Measurements from ENCODE around the gene NAA25. TPM values are rescaled to one million over a fixed set of nuclear protein-coding genes. Genes with fewer than 3 reads are reported as not detected.

NAA25 gene
- total RNA-seq, result 10 to 100 TPM; 27.5 to 31.2 TPM

DNA sequence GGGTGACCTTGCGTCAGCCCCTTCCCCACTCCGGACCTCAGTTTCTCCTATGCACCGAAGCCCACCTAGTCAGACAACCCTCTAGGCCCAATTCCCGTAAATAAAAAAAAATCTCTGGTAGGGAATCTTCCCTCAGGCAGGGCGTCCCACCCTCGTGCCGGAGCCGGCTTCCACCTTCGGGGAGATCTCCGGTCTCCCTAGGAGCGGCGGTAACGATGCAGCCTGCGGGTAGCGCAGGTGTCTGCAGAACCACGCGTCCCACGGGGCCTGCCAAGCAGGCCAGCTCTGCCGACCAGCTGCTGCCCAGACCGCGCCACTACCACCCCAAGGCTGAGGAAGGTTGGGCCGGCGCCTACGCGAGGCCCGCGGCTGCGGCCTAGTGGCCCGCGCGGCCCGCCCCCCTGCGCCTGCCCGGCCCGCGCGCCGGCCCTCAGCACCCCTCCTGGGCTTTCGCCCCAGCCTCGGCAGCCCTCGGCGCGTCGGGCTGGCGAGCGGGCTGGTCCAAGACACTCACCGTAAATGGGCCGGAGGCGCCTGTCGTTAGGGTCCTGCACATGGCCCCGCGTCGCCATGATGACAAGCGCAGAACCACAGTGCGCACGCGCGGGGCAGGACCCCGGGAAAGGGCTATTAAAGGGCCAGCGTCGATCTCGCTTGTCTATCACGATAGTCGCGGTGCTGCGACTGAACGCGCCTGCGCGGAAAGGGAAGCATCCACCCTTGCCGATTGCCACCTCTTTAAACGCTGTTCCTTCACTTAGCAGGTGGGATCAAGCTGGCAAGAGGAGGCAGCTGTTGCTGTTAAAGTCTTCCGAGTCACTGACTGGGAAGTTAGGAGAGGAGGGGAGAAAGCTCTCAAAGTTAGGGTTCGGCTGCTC, at the start of gene NAA25:
Gene NAA25, minus strand, starts transcription at position 582 of the 878 bp plus-strand sequence. Its CDS starts 10 bp downstream, at position 572.
- DNase-seq, result peak; percentile 92
- POLR2A ChIA-PET, result interaction anchor here (0.7 to 11.2 kb wide), 12 partner anchors 12 to 870 kb away, joined by 3 to 146 read pairs (median 5); partner anchors contain the start of genes MAPKAPK5 and TRAFD1
- peaks cover 32% of the 10 kb centered on the region for H3K36me3 Mint-ChIP-seq (ENCODE audit: low read depth)
- H3K27me3 Mint-ChIP-seq (ENCODE audit: low read depth), result no peaks in the 10 kb centered on the region
- no peaks in the 10 kb centered on the region for H3K9me3 Mint-ChIP-seq (ENCODE audit: insufficient read depth)
- peaks cover 46% of the 10 kb centered on the region for H3K4me1 Mint-ChIP-seq (ENCODE audit: low read depth)
- H3K27ac Mint-ChIP-seq, result peak within 1 kb of the TSS; percentile 98
- ATAC-seq, result peak; percentile 86
- H3K4me3 Mint-ChIP-seq, result peak within 1 kb of the TSS; percentile 96
- CTCF ChIA-PET, result interaction anchor here (0.9 to 4.1 kb wide), 5 partner anchors 10 to 113 kb away, joined by 3 to 26 read pairs (median 19); partner anchors contain the start of gene TRAFD1

DNA sequence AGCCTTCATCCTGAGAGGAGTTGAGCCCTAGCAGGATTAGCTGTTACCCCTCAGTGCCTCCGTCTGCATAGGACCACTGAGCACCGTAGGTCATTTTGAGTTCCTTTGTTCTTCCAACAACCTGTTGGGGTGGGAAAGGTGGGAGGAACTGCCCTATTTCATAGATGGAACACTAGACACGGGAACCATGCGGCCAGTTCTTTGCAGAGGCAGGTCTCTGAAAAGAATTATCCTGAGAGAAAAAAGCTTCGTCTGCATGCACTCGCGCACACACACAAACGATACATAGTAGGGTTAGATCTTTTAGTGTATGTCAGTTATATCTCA, 45.3 kb upstream of the NAA25 start:
- H3K36me3 Mint-ChIP-seq (ENCODE audit: low read depth), result peaks cover 75% of the 10 kb centered on the region
- H3K27me3 Mint-ChIP-seq (ENCODE audit: low read depth), result no peaks in the 10 kb centered on the region
- H3K4me1 Mint-ChIP-seq (ENCODE audit: low read depth), result peaks cover 18% of the 10 kb centered on the region
- ATAC-seq (no peak), DNase-seq (no peak)
- ChIA-PET POLR2A (no interaction called here), CTCF (interaction anchor here (1.5 kb wide), 1 partner anchor 44 kb away, joined by 4 read pairs; no protein-coding TSS in a partner anchor)
- H3K9me3 Mint-ChIP-seq (ENCODE audit: insufficient read depth), result peaks cover 6% of the 10 kb centered on the region
- no peak overlapping the region for H3K4me3 Mint-ChIP-seq
- no peak overlapping the region for H3K27ac Mint-ChIP-seq

DNA sequence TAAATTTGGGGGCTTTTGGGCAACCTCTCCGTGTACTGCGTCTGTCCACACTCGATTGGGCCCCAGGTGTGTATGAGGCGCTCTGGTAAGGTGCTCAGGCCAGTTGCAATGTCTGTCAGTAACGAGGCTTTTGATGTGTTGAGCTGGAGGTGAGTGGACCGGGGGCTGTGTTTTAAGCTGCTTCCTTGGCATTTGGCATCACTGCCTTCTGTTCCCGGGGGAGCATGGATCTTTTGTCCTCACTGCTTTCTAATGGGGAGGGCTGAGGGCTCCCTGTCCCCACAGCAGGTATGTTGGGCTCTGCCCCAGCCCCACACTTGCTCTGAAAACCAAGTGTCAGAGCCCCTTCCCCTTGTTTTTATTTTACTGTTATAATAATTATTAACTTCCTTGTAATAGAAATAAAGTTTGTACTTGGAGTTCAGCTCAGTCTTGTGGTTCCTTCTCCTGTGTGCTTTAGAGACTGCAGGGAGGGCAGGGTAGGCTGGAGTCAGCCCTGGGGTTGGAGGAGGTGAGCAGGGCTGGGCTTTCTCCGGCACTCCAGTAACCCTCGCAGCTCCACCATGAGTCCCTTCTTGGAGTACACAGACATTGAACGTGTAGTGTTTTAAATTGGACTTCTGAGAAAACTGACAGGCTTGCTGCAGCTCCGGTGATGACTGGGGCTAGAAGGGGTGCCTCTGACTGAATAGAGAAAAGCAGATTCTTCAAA, 44.8 kb upstream of the NAA25 start:
- H3K4me3 Mint-ChIP-seq, result no peak overlapping the region
- peaks cover 6% of the 10 kb centered on the region for H3K9me3 Mint-ChIP-seq (ENCODE audit: insufficient read depth)
- ChIA-PET CTCF (interaction anchor here (1.5 kb wide), 1 partner anchor 45 kb away, joined by 4 read pairs; no protein-coding TSS in a partner anchor), POLR2A (interaction anchor here (1.0 kb wide), 1 partner anchor 21 kb away, joined by 4 read pairs; no protein-coding TSS in a partner anchor)
- peaks cover 13% of the 10 kb centered on the region for H3K4me1 Mint-ChIP-seq (ENCODE audit: low read depth)
- H3K27me3 Mint-ChIP-seq (ENCODE audit: low read depth), result no peaks in the 10 kb centered on the region
- DNase-seq (no peak), ATAC-seq (no peak)
- H3K36me3 Mint-ChIP-seq (ENCODE audit: low read depth), result peaks cover 75% of the 10 kb centered on the region
- peak overlapping the region; percentile 62 for H3K27ac Mint-ChIP-seq

DNA sequence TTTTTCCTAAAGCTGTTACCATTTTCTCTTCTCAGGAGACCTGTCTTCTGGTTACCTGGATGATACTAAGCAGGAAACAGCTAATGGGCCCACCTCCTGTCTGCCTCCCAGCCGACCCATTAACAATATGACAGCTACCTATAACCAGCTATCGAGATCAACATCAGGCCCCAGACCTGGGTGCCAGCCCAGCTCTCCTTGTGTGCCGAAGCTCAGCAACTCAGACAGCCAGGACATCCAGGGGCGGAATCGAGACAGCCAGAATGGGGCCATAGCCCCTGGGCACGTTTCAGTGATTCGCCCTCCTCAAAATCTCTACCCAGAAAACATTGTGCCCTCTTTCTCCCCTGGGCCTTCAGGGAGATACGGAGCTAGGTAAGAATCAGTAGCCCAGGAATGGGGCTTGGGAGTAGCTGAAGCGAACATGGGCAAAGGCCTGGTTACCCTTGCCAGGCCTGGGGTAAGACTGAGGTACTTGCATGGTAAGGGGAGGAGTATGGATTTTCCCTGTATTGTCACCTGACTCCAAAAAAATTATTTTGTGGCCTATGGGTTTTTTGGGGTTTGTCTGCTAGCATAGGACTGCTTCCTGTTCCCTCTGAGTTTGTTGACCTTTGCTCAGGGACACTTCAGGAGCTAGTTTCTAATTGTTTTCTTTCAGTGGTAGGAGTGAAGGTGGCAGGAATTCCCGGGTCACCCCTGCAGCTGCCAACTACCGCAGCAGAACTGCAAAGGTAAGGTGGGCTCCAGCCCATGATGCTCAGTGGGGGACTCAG, 43.4 kb upstream of the NAA25 start:
- no peak for ATAC-seq
- H3K27ac Mint-ChIP-seq, result no peak overlapping the region

DNA sequence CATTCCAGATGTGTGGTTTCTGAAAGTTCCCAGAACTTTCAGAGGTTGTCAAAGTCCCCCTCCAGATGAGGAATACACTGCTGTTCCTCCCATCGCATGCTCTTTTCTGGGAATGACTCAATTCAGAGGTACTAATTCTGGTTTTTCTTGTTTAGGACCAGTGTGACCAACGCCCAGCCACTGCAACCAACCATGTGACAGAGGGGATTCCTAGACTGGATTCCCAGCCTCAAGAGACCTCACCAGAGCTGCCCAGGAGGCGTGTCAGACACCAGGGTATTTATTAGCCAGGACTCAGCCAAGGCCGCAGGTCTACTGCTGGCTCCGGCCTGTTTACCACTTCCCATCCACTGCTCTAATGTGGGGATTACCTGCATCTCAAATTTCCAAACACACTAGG, 41.0 kb upstream of the NAA25 start:
- Mint-ChIP-seq H3K9me3 (ENCODE audit: insufficient read depth) (no peaks in the 10 kb centered on the region), H3K27ac (no peak overlapping the region), H3K36me3 (ENCODE audit: low read depth) (peaks cover 66% of the 10 kb centered on the region), H3K4me3 (no peak overlapping the region), H3K4me1 (ENCODE audit: low read depth) (no peaks in the 10 kb centered on the region), H3K27me3 (ENCODE audit: low read depth) (no peaks in the 10 kb centered on the region)
- ATAC-seq (no peak), DNase-seq (no peak)
- POLR2A ChIA-PET, result no interaction called here
- CTCF ChIA-PET, result no interaction called here

More for the DNA sequence above, 43.4 kb upstream of the NAA25 start:
- H3K9me3 Mint-ChIP-seq (ENCODE audit: insufficient read depth), result no peaks in the 10 kb centered on the region
- H3K4me3 Mint-ChIP-seq, result no peak overlapping the region
- ChIA-PET CTCF (interaction anchor here (0.8 kb wide), 1 partner anchor 19 kb away, joined by 5 read pairs; no protein-coding TSS in a partner anchor), POLR2A (interaction anchor here (1.1 kb wide), 1 partner anchor 132 kb away, joined by 3 read pairs; no protein-coding TSS in a partner anchor)
- no peaks in the 10 kb centered on the region for H3K27me3 Mint-ChIP-seq (ENCODE audit: low read depth)
- no peak for DNase-seq
- no peaks in the 10 kb centered on the region for H3K4me1 Mint-ChIP-seq (ENCODE audit: low read depth)
- peaks cover 69% of the 10 kb centered on the region for H3K36me3 Mint-ChIP-seq (ENCODE audit: low read depth)

DNA sequence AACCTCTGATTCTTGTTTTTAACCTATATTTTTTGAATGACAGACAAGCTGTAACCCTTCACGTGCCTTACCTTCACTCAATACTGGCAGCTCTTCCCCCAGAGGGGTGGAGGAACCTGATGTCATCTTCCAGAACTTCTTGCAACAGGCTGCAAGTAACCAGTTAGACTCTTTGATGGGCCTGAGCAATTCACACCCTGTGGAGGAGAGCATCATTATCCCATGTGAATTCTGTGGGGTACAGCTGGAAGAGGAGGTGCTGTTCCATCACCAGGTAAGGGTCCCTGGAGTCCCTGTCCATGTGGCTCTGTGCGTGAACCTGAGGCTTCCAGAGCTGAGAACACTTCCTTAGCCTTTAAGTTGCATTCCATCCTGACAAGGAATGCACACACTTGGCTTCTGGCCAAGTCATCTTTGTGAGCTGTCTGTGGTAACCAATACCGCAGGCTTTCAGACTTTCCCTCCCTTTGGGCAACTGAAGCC, 39.5 kb upstream of the NAA25 start:
- ChIA-PET POLR2A (interaction anchor here (0.9 kb wide), 1 partner anchor 23 kb away, joined by 3 read pairs; the partner anchor contains the start of gene TRAFD1), CTCF (no interaction called here)
- ATAC-seq (no peak), DNase-seq (no peak)
- H3K27ac Mint-ChIP-seq, result no peak overlapping the region
- peaks cover 62% of the 10 kb centered on the region for H3K36me3 Mint-ChIP-seq (ENCODE audit: low read depth)
- no peaks in the 10 kb centered on the region for H3K9me3 Mint-ChIP-seq (ENCODE audit: insufficient read depth)
- no peak overlapping the region for H3K4me3 Mint-ChIP-seq
- no peaks in the 10 kb centered on the region for H3K4me1 Mint-ChIP-seq (ENCODE audit: low read depth)
- H3K27me3 Mint-ChIP-seq (ENCODE audit: low read depth), result no peaks in the 10 kb centered on the region

DNA sequence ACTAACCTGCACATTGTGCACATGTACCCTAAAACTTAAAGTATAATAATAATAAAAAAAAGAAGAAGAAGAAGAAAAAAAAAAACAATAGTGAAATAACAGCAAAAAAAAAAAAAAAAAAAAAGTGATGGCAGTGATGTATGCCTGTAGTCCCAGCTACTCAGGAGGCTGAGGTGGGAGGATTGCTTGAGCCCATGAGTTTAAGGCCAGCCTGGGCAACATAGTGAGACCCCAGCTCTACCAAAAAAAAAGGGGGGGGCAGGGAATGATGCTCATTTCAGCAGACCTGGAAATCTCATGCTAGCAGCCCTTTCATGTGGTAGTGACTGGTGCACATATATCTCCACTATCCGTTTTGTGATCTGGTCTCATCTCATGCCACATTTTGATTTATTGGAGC, 37.5 kb upstream of the NAA25 start:
- no peaks in the 10 kb centered on the region for H3K4me1 Mint-ChIP-seq (ENCODE audit: low read depth)
- no peaks in the 10 kb centered on the region for H3K27me3 Mint-ChIP-seq (ENCODE audit: low read depth)
- peak overlapping the region; percentile 2 for H3K27ac Mint-ChIP-seq
- DNase-seq, result no peak
- no peaks in the 10 kb centered on the region for H3K9me3 Mint-ChIP-seq (ENCODE audit: insufficient read depth)
- CTCF ChIA-PET, result no interaction called here
- H3K4me3 Mint-ChIP-seq, result no peak overlapping the region
- no peak for ATAC-seq
- POLR2A ChIA-PET, result no interaction called here
- H3K36me3 Mint-ChIP-seq (ENCODE audit: low read depth), result peaks cover 57% of the 10 kb centered on the region

DNA sequence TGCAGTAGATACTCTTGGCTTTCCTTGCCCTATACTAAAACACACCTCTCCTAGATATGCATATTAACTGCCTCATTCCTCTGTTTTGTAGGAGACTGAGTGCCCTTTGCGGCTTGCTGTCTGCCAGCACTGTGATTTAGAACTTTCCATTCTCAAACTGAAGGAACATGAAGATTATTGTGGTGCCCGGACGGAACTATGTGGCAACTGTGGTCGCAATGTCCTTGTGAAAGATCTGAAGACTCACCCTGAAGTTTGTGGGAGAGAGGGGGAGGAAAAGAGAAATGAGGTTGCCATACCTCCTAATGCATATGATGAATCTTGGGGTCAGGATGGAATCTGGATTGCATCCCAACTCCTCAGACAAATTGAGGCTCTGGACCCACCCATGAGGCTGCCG, 32.1 kb upstream of the NAA25 start:
- no peak for DNase-seq
- H3K4me3 Mint-ChIP-seq, result no peak overlapping the region
- no peak for ATAC-seq
- H3K27ac Mint-ChIP-seq, result peak overlapping the region; percentile 1
- H3K27me3 Mint-ChIP-seq (ENCODE audit: low read depth), result no peaks in the 10 kb centered on the region
- no peaks in the 10 kb centered on the region for H3K9me3 Mint-ChIP-seq (ENCODE audit: insufficient read depth)
- ChIA-PET POLR2A (no interaction called here), CTCF (no interaction called here)
- H3K36me3 Mint-ChIP-seq (ENCODE audit: low read depth), result peaks cover 45% of the 10 kb centered on the region
- H3K4me1 Mint-ChIP-seq (ENCODE audit: low read depth), result no peaks in the 10 kb centered on the region

DNA sequence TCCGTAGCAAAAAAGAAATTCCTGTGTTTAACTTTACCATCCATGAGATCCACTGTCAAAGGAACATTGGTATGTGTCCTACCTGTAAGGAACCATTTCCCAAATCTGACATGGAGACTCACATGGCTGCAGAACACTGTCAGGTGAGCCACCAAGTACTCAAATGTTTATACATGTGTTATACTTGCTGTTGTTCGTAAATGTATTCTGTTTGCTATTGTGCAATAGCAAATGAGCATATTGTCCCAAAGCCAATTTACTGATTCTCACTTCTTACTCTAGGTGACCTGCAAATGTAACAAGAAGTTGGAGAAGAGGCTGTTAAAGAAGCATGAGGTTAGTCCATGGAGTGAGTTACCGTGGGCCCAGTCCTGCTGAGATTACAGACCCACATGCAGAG, 26.1 kb upstream of the NAA25 start:
- CTCF ChIA-PET, result no interaction called here
- H3K36me3 Mint-ChIP-seq (ENCODE audit: low read depth), result peaks cover 34% of the 10 kb centered on the region
- POLR2A ChIA-PET, result no interaction called here

DNA sequence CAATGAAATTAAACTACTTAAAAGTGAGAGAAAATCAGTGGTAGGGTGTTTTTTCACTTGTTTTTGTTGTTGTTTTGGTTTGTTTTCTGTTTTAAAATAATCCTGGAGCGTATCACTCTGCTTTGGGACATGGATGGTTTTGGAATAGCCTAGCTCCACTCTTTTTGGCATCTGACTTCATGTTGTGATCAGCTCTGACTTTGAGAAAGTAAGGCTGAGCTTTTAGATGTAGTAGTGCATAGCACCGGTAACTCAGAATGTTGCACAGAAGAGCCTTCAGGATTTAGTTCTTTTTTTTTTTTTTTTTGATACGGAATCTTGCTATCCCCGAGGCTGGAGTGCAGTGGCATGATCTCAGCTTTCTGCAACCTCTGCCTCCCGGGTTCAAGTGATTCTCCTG, 24.8 kb upstream of the NAA25 start:
- ChIA-PET POLR2A (interaction anchor here (1.1 to 1.4 kb wide), 3 partner anchors 25 to 285 kb away, joined by 3 to 6 read pairs (median 4); partner anchors contain the start of genes NAA25 and PTPN11), CTCF (interaction anchor here (0.8 to 3.8 kb wide), 7 partner anchors 9 to 64 kb away, joined by 3 to 21 read pairs (median 3); partner anchors contain the start of gene NAA25)
- Mint-ChIP-seq H3K27ac (no peak overlapping the region), H3K4me1 (ENCODE audit: low read depth) (peaks cover 34% of the 10 kb centered on the region), H3K36me3 (ENCODE audit: low read depth) (peaks cover 35% of the 10 kb centered on the region), H3K4me3 (no peak overlapping the region), H3K9me3 (ENCODE audit: insufficient read depth) (no peaks in the 10 kb centered on the region), H3K27me3 (ENCODE audit: low read depth) (no peaks in the 10 kb centered on the region)
- ATAC-seq (no peak), DNase-seq (no peak)

More for the DNA sequence above, 26.1 kb upstream of the NAA25 start:
- H3K27ac Mint-ChIP-seq, result no peak overlapping the region
- H3K27me3 Mint-ChIP-seq (ENCODE audit: low read depth), result no peaks in the 10 kb centered on the region
- H3K4me1 Mint-ChIP-seq (ENCODE audit: low read depth), result peaks cover 24% of the 10 kb centered on the region
- no peak overlapping the region for H3K4me3 Mint-ChIP-seq
- ATAC-seq, result no peak
- DNase-seq, result no peak
- H3K9me3 Mint-ChIP-seq (ENCODE audit: insufficient read depth), result no peaks in the 10 kb centered on the region

DNA sequence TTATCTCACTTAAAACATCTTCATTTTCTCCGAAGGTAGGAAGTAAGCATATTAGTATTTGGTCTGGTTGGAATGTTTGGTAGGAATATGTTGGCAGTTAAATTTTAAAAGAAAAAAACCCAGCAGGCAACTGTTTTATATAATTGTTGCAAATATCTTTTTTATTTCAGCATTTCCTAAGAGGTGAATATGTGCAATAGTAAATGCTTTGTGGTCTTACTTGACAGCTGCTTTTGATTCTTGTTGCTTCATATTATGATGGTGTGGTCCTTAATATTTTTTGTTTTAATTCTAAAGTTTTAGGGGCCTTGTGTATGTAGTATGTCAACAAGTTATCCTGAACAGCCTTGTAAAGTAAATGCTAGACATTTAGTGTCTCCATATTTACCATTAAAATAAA, 23.1 kb upstream of the NAA25 start:
- DNase-seq (no peak), ATAC-seq (no peak)
- peak overlapping the region; percentile 56 for H3K4me3 Mint-ChIP-seq
- peaks cover 38% of the 10 kb centered on the region for H3K36me3 Mint-ChIP-seq (ENCODE audit: low read depth)
- ChIA-PET CTCF (interaction anchor here (1.0 to 4.0 kb wide), 7 partner anchors 8 to 256 kb away, joined by 3 to 21 read pairs (median 7); partner anchors contain the start of genes ERP29, NAA25 and TMEM116), POLR2A (interaction anchor here (0.6 to 4.3 kb wide), 5 partner anchors 21 to 1262 kb away, joined by 3 to 51 read pairs (median 4); partner anchors contain the start of genes ERP29, NAA25 and TMEM116)
- H3K4me1 Mint-ChIP-seq (ENCODE audit: low read depth), result peaks cover 50% of the 10 kb centered on the region
- no peaks in the 10 kb centered on the region for H3K9me3 Mint-ChIP-seq (ENCODE audit: insufficient read depth)
- H3K27ac Mint-ChIP-seq, result no peak overlapping the region
- no peaks in the 10 kb centered on the region for H3K27me3 Mint-ChIP-seq (ENCODE audit: low read depth)

All from activated CD8-positive, alpha-beta T cell treated with anti-CD3 and anti-CD28 coated beads, Interleukin-2, amount 10 ng/mL, durations not matched to agents 7 days and 5 days (primary cell).